ENCODE measurements around the gene LIX1L. TPM values are rescaled to one million over a fixed set of nuclear protein-coding genes. Genes with fewer than 3 reads are reported as not detected.

The LIX1L gene
- total RNA-seq, 1 experiment from 2014 or later: 0.82 TPM

- Histone ChIP-seq H3K4me1 (peaks cover 8% of the 10 kb centered on the region), H3K4me3 (ENCODE audit: low read depth, low read length) (no peak overlapping the region), H3K9me3 (no peaks in the 10 kb centered on the region), H3K27me3 (replicated peaks; ENCODE audit: control insufficient read depth, insufficient read depth, low read length) (0 out of 2 replicates have a peak, but pooled peaks cover 2% of the 10 kb centered on the region), H3K36me3 (ENCODE audit: control insufficient read depth, insufficient read depth, low read length) (no peaks in the 10 kb centered on the region)
- intact Hi-C loops (cut with micrococcal nuclease; ENCODE audit: unreplicated experiment): no loop called here
- ChIA-PET CTCF (no interaction called here), POLR2A (interaction anchor here (1.6 kb wide), 1 partner anchor 29 kb away, joined by 5 read pairs; the partner anchor contains the start of gene PIAS3)
- no peak for DNase-seq
- no peak for TF ChIP-seq CTCF (IDR thresholded peaks at IDR 0.05; ENCODE audit: insufficient read depth in 1 of 2, low read depth in 1 of 2, low read length in 1 of 2, severe bottlenecking in 1 of 2, unreplicated experiment in 1 of 2)
- peaks cover 17% of the 10 kb centered on the region for H3K27me3 Mint-ChIP-seq (ENCODE audit: insufficient read depth, unreplicated experiment)
- no peak overlapping the region for H3K27ac Mint-ChIP-seq (ENCODE audit: unreplicated experiment)
- no peaks in the 10 kb centered on the region for H3K9me3 Mint-ChIP-seq (ENCODE audit: unreplicated experiment)
- peaks cover 17% of the 10 kb centered on the region for H3K4me1 Mint-ChIP-seq (ENCODE audit: low read depth, unreplicated experiment)
- H3K36me3 Mint-ChIP-seq (ENCODE audit: insufficient read depth, unreplicated experiment): no peaks in the 10 kb centered on the region
- peak overlapping the region; percentile 76 for H3K4me3 Mint-ChIP-seq (ENCODE audit: unreplicated experiment)
- no TSS peak for BruUV-seq (replicated peaks)
These were observed 70.2 kb downstream of the LIX1L start for GRCh38 chr1:145887631-145888030.

GRCh38 chr1:145886816-145887215, 71.0 kb downstream of the LIX1L start:
- Mint-ChIP-seq H3K4me3 (ENCODE audit: unreplicated experiment) (peak overlapping the region; percentile 76), H3K27me3 (ENCODE audit: insufficient read depth, unreplicated experiment) (peaks cover 17% of the 10 kb centered on the region), H3K36me3 (ENCODE audit: insufficient read depth, unreplicated experiment) (no peaks in the 10 kb centered on the region), H3K27ac (ENCODE audit: unreplicated experiment) (no peak overlapping the region), H3K9me3 (ENCODE audit: unreplicated experiment) (no peaks in the 10 kb centered on the region), H3K4me1 (ENCODE audit: low read depth, unreplicated experiment) (peaks cover 10% of the 10 kb centered on the region)
- peaks cover 8% of the 10 kb centered on the region for H3K4me1 ChIP-seq
- POLR2A ChIA-PET: no interaction called here
- H3K27me3 ChIP-seq (replicated peaks; ENCODE audit: control insufficient read depth, insufficient read depth, low read length): 0 out of 2 replicates have a peak, but pooled peaks cover 2% of the 10 kb centered on the region
- DNase-seq: no peak
- CTCF ChIA-PET: no interaction called here
- TF ChIP-seq CTCF (IDR thresholded peaks at IDR 0.05; ENCODE audit: insufficient read depth in 1 of 2, low read depth in 1 of 2, low read length in 1 of 2, severe bottlenecking in 1 of 2, unreplicated experiment in 1 of 2): no peak
- H3K4me3 ChIP-seq (ENCODE audit: low read depth, low read length): no peak overlapping the region
- no TSS peak for BruUV-seq (replicated peaks)
- intact Hi-C loops (cut with micrococcal nuclease; ENCODE audit: unreplicated experiment): no loop called here
- H3K36me3 ChIP-seq (ENCODE audit: control insufficient read depth, insufficient read depth, low read length): no peaks in the 10 kb centered on the region
- H3K9me3 ChIP-seq: no peaks in the 10 kb centered on the region

GRCh38 chr1:145886390-145886789, 71.4 kb downstream of the LIX1L start:
- POLR2A ChIA-PET: no interaction called here
- CTCF ChIA-PET: interaction anchor here (0.6 to 1.4 kb wide), 3 partner anchors 10 to 150 kb away, joined by 3 to 4 read pairs (median 3); partner anchors contain the start of gene PIAS3
- H3K27ac Mint-ChIP-seq (ENCODE audit: unreplicated experiment): no peak overlapping the region
- no peaks in the 10 kb centered on the region for H3K9me3 Mint-ChIP-seq (ENCODE audit: unreplicated experiment)
- Histone ChIP-seq H3K27me3 (replicated peaks; ENCODE audit: control insufficient read depth, insufficient read depth, low read length) (0 out of 2 replicates have a peak, but pooled peaks cover 2% of the 10 kb centered on the region), H3K36me3 (ENCODE audit: control insufficient read depth, insufficient read depth, low read length) (no peaks in the 10 kb centered on the region), H3K4me3 (ENCODE audit: low read depth, low read length) (peak overlapping the region; percentile 70), H3K4me1 (peaks cover 8% of the 10 kb centered on the region), H3K9me3 (no peaks in the 10 kb centered on the region)
- peaks cover 10% of the 10 kb centered on the region for H3K4me1 Mint-ChIP-seq (ENCODE audit: low read depth, unreplicated experiment)
- DNase-seq: no peak
- H3K27me3 Mint-ChIP-seq (ENCODE audit: insufficient read depth, unreplicated experiment): peaks cover 17% of the 10 kb centered on the region
- no peak for TF ChIP-seq CTCF (IDR thresholded peaks at IDR 0.05; ENCODE audit: insufficient read depth in 1 of 2, low read depth in 1 of 2, low read length in 1 of 2, severe bottlenecking in 1 of 2, unreplicated experiment in 1 of 2)
- intact Hi-C loops (cut with micrococcal nuclease; ENCODE audit: unreplicated experiment): no loop called here
- peak overlapping the region; percentile 76 for H3K4me3 Mint-ChIP-seq (ENCODE audit: unreplicated experiment)
- H3K36me3 Mint-ChIP-seq (ENCODE audit: insufficient read depth, unreplicated experiment): no peaks in the 10 kb centered on the region
- no TSS peak for BruUV-seq (replicated peaks)

All from Caco-2 (cell line).